H1 (cell line): ENCODE results near the gene SCN8A. TPM values are rescaled to one million over a fixed set of nuclear protein-coding genes. Genes with fewer than 3 reads are reported as not detected.

ENCODE experiments used
- BCL11A ChIP-seq, 2 experiments: IDR thresholded peaks; one replicate each; pipeline ENCODE4 v1.6.1; 2011; ENCODE audit warnings: low read depth in 2 of 2, low read length in 2 of 2, mild to moderate bottlenecking in 2 of 2
- CREB1 ChIP-seq: IDR thresholded peaks from 2 replicates; pipeline ENCODE4 v1.6.1; 2012; ENCODE audit warnings: inconsistent platforms
- HDAC6 ChIP-seq: IDR thresholded peaks from one replicate; pipeline ENCODE4 v1.7.1; 2012; ENCODE audit warnings: low read depth, mild to moderate bottlenecking, inconsistent platforms, low read length, moderate library complexity
- KDM1A ChIP-seq: fragments of 200-600, 300-600 bp; sonication (generic); IDR thresholded peaks from 2 replicates; pipeline ENCODE4 v1.7.1; 2016; ENCODE audit warnings: mild to moderate bottlenecking, low read length, borderline replicate concordance
- PHF8 ChIP-seq: fragments of 200-600 bp; sonication (generic); conservative IDR thresholded peaks from 2 replicates; pipeline ENCODE4 v1.7.1; 2012; ENCODE audit warnings: low read depth, mild to moderate bottlenecking, inconsistent platforms, low read length, moderate library complexity
- SIN3A ChIP-seq, 2 experiments: IDR thresholded peaks in 1 of 2; conservative IDR thresholded peaks in 1 of 2; 2 replicates each; pipeline ENCODE4 v1.6.1; 2011 to 2012; ENCODE audit warnings: low read length in 2 of 2, improper control_type of control experiment in 1 of 2, low read depth in 1 of 2, mild to moderate bottlenecking in 1 of 2
- TEAD4 ChIP-seq: IDR thresholded peaks from 2 replicates; pipeline ENCODE4 v1.6.1; 2012; ENCODE audit warnings: low read depth, low read length, inconsistent platforms, mixed read lengths
- polyA plus RNA-seq, 7 experiments: library from polyadenylated mRNA; depleted of rRNA in 3 of 7; stranded (reverse) in 5 of 7; unstranded in 2 of 7; fragments of >200 nt in 5 of 7; fragments of 200-250 nt in 2 of 7; gene quantifications; 1 replicate in 5 of 7; 2 replicates in 1 of 7; 4 replicates in 1 of 7; pipeline versions ENCODE4 v1.2.1 to v1.2.3, GENCODE V29; 2011 to 2013; ENCODE audit warnings: missing spikeins in 2 of 7, mixed read lengths in 2 of 7
- total RNA-seq: library from RNA; stranded (reverse); fragmentation: NEBNext Ultra II Directional; extraction: Animal tissue kit (Norgen Biotek cat#: 25700); gene quantifications from 2 replicates; pipeline ENCODE4 v1.2.1, GENCODE V29; 2021

Gene SCN8A
- total and polyA plus RNA-seq, 2 of the 8 experiments (the other 6 are each of a cell fraction or from before 2014, with no cell fraction given), result 6.3 to 10.7 TPM

DNA sequence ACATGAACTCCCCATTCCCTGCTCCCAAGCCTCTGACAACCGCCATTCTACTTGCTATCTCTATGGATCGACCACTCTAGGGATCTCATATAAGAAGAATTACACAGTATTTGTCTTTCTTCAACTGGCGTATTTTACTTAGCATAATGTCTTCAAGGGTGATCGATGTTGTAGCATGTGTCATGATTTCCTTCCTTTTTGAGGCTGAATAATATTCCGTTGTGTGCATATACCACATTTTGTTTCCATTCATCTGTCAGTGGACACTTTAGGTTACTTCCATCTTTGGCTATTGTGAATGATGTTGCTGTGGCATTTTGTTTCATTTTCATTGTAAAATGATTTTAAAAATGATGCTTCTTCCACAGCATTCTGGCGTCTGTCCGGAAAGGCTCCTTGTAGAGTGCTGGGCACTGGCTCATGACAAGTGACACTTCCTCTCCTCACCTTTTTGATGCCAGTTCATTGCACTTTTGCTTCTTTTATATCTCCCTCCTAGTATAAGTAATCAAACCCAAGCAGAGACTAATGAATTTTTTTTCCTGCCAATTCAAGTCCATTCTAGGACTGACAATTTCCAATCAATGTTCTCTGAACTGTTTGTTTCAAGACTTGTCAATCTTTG, 39.3 kb downstream of the SCN8A start (continued):
- TF ChIP-seq HDAC6 (no peak), CREB1 (no peak), PHF8 (no peak), KDM1A (no peak), TEAD4 (no peak), BCL11A (IDR thresholded peaks at IDR 0.05; ENCODE audit: low read depth in 2 of 2, low read length in 2 of 2) (no peak), SIN3A (conservative IDR thresholded peaks at IDR 0.05 in 1 of 2, IDR thresholded peaks at IDR 0.05 in 1 of 2; ENCODE audit: low read depth in 1 of 2, low read length in 2 of 2) (no peak)
